Ovary (tissue), 9 donors: Measurements from ENCODE around the gene HYAL4. TPM values are rescaled to one million over a fixed set of nuclear protein-coding genes. Genes with fewer than 3 reads are reported as not detected.
"Not testable (repeated sequence)": the region's sequence is repeated elsewhere in the genome, so short reads cannot be mapped to it uniquely, and the experiment has no call there.

Source experiments
- DNase-seq, 5 donors: peaks; one replicate each; pipeline ENCODE4 v3.0.0-alpha.2; 2019 to 2020
- H3K27ac ChIP-seq, 2 donors: fragments of 200-600 bp; one replicate each; pipeline versions ENCODE4 v1.5.1 to v1.8.0; 2019 to 2022
- H3K27me3 ChIP-seq: fragments of 200-600 bp; one replicate; pipeline ENCODE4 v1.8.0; 2022
- H3K36me3 ChIP-seq: fragments of 200-600 bp; sonication (generic); one replicate; pipeline ENCODE4 v1.5.1; 2019
- H3K4me1 ChIP-seq: one replicate; pipeline ENCODE4 v1.8.1; 2013; ENCODE audit warnings: mild to moderate bottlenecking, moderate library complexity; ENCODE audit not compliant: insufficient read depth
- H3K4me3 ChIP-seq: fragments of 200-600 bp; sonication (generic); one replicate; pipeline ENCODE4 v1.5.1; 2017
- H3K9me3 ChIP-seq, 2 donors: fragments of 200-600 bp in 1 of 2; sonication (generic) in 1 of 2; one replicate each; pipeline versions ENCODE4 v1.5.1 to v1.8.1; 2013 to 2019; ENCODE audit warnings: mild to moderate bottlenecking in 1 of 2, moderate library complexity in 1 of 2
- EP300 ChIP-seq: sonication (generic); formaldehyde crosslinking; IDR thresholded peaks from one replicate; pipeline ENCODE4 v1.6.1; 2017; ENCODE audit warnings: antibody characterized with exemption
- POLR2A ChIP-seq: fragments of 450-650 bp; IDR thresholded peaks from one replicate; pipeline ENCODE4 v1.6.1; 2017; ENCODE audit warnings: antibody characterized with exemption, mild to moderate bottlenecking, moderate library complexity
- WGBS, 3 donors: extraction: QIAGEN DNeasy Blood & Tissue Kit in 1 of 3; methylation state at CpG; one replicate each; pipeline versions ENCODE4 v1.1.5 to v1.1.7; 2013 to 2017; 5-methylcytosine and 5-hydroxymethylcytosine counted together
- intact Hi-C, 4 donors: fragments of 100-400 bp; cut with DNase I; formaldehyde crosslinking; loops; one replicate each; pipeline versions ENCODE4 v1.11.0 to v1.15.1; 2022 to 2023
- polyA plus RNA-seq, 2 donors: library from polyadenylated mRNA; stranded (reverse); fragments of 200-250 nt in 1 of 2; fragments of 350-450 nt in 1 of 2; fragmentation: Illumina TruSeq in 1 of 2; extraction: RNeasy Lipid Tissue Mini Kit (QIAGEN cat#74804) in 1 of 2; gene quantifications; one replicate each; pipeline ENCODE4 v1.2.3, GENCODE V29; 2013 to 2014
- total RNA-seq, 7 donors: library from RNA; depleted of rRNA in 2 of 7; stranded (reverse); fragments of >200 nt in 2 of 7; fragmentation: NEBNext Ultra II Directional in 3 of 7; extraction: Animal tissue kit (Norgen Biotek cat#: 25700) in 3 of 7; gene quantifications; one replicate each; pipeline versions ENCODE4 v1.1.0 to v1.2.4, GENCODE V29; 2016 to 2023
- TF ChIP-seq, protein P1 (sequence below), 3 donors: fragments of 450-650 bp in 2 of 3; fragments of 200-600 bp in 1 of 3; IDR thresholded peaks; one replicate each; pipeline versions ENCODE4 v1.5.1 to v1.8.0; 2016 to 2022; ENCODE audit warnings: antibody characterized with exemption in 3 of 3, mild to moderate bottlenecking in 1 of 3
- donor health status: DM: no; HTN: no; CAD: no; lungs with moderate emphysema.
- donor health status: DM: no; HTN: no; CAD: no.
- donor health status: Bipolar disorder and iron deficiency.
- donor health status: DM: yes; HTN: yes; CAD: no.
- donor health status: DM: no; HTN: no; CAD: no.
- donor health status: DM: yes; HTN: yes; CAD: no.

HYAL4 gene
- total and polyA plus RNA-seq, 9 donors: 0.20 TPM; not detected in 8

DNA sequence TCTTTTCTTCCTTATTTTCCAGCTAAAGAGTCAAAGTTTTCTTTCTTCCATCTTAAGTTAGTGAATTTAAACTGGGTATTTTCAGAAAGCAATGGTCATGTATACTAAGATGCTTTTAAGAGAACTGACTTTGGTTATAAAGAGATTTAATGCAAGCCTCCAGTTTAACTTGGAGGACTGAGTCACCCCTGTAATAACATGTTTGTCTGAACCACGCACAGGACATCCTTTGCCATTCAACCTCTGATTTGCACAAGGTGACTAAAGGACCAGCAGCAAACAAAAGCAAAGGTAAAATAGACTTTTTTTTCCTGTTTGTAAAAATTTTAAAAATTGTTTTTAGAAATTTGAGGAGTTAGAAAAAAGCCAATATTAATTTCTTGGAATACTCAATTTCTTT lies 2.9 kb downstream of the HYAL4 start:
- Histone ChIP-seq H3K27ac (no peak overlapping the region), H3K27me3 (no peaks in the 10 kb centered on the region), H3K4me3 (no peak overlapping the region), H3K36me3 (no peaks in the 10 kb centered on the region), H3K4me1 (no peaks in the 10 kb centered on the region), H3K9me3 (no peaks in the 10 kb centered on the region)
- 86 to 98% (median 88%) methylated on average over 1 of the region's 1 CpG for WGBS, 3 donors
- intact Hi-C loops: no loop called here
- no peak for TF ChIP-seq EP300
- TF ChIP-seq, protein P1, sequence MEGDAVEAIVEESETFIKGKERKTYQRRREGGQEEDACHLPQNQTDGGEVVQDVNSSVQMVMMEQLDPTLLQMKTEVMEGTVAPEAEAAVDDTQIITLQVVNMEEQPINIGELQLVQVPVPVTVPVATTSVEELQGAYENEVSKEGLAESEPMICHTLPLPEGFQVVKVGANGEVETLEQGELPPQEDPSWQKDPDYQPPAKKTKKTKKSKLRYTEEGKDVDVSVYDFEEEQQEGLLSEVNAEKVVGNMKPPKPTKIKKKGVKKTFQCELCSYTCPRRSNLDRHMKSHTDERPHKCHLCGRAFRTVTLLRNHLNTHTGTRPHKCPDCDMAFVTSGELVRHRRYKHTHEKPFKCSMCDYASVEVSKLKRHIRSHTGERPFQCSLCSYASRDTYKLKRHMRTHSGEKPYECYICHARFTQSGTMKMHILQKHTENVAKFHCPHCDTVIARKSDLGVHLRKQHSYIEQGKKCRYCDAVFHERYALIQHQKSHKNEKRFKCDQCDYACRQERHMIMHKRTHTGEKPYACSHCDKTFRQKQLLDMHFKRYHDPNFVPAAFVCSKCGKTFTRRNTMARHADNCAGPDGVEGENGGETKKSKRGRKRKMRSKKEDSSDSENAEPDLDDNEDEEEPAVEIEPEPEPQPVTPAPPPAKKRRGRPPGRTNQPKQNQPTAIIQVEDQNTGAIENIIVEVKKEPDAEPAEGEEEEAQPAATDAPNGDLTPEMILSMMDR (IDR thresholded peaks at IDR 0.05): no peak
- TF ChIP-seq POLR2A: no peak
- DNase-seq: no peak

DNA sequence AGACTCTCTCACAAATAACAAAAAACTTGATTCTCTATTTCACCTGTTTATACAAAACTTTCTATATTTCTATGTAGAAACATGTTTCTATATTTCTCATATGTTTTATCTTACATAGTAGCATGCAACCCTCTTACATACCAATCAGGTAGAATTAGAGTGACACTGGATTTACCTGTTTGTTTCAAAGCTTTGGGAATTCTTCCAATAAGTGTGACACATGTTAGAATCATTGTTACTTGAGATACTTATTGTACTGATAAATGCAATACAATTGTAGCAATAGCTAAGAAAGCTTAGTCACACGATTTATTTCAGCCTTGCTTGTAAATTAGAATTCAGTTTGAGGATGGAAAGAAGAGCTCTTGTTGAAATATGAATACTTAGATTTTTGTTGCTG lies 4.9 kb downstream of the HYAL4 start:
- H3K4me1 ChIP-seq: no peaks in the 10 kb centered on the region
- no peak overlapping the region for H3K27ac ChIP-seq
- no peaks in the 10 kb centered on the region for H3K9me3 ChIP-seq
- H3K36me3 ChIP-seq: no peaks in the 10 kb centered on the region
- no peak for DNase-seq
- no peaks in the 10 kb centered on the region for H3K27me3 ChIP-seq
- no peak overlapping the region for H3K4me3 ChIP-seq
- TF ChIP-seq EP300 (no peak), POLR2A (no peak)
- TF ChIP-seq, protein P1 (IDR thresholded peaks at IDR 0.05): no peak
- 80 to 85% (median 85%) methylated on average over 1 of the region's 1 CpG for WGBS, 3 donors
- intact Hi-C loops: no loop called here

DNA sequence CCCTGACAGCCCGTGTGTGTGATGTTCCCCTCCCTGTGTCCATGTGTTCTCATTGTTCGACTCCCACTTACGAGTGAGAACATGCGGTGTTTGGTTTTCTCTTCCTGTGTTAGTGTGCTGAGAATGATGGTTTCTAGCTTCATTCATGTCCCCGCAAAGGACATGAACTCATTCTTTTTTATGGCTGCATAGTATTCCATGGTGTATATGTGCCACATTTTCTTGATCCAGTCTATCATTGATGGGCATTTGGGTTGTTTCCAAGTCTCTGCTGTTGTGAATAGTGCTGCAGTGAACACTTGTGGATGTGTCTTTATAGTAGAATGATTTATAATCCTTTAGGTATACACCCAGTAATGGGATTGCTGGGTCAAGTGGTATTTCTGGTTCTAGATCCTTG lies 6.4 kb downstream of the HYAL4 start:
- WGBS, 3 donors: 89 to 91% (median 90%) methylated on average over 5 of the region's 5 CpGs
- intact Hi-C loops: not testable (repeated sequence)

DNA sequence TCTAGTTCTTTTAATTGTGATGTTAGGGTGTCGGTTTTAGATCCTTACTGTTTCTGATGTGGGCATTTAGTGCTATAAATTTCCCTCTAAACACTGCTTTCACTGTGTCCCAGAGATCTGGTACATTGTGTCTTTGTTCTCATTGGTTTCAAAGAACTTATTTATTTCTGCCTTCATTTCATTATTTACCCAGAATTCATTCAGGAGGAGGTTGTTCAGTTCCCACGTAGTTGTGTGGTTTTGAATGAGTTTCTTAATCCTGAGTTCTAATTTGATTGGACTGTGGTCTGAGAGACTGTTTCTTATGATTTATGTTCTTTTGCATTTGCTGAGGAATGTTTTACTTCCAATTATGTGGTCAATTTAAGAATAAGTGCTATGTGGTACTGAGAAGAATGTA lies 9.3 kb downstream of the HYAL4 start:
- H3K9me3 ChIP-seq, intact Hi-C loops, H3K27ac ChIP-seq, DNase-seq, H3K4me3 ChIP-seq, H3K4me1 ChIP-seq, H3K27me3 ChIP-seq, H3K36me3 ChIP-seq: not testable (repeated sequence)
- WGBS, 3 donors: 78 to 90% (median 89%) methylated on average over 2 of the region's 2 CpGs

More for the DNA sequence above, 6.4 kb downstream of the HYAL4 start:
- not testable (repeated sequence) for H3K27ac ChIP-seq, H3K4me3 ChIP-seq, H3K4me1 ChIP-seq, DNase-seq, H3K9me3 ChIP-seq, H3K27me3 ChIP-seq, H3K36me3 ChIP-seq

DNA sequence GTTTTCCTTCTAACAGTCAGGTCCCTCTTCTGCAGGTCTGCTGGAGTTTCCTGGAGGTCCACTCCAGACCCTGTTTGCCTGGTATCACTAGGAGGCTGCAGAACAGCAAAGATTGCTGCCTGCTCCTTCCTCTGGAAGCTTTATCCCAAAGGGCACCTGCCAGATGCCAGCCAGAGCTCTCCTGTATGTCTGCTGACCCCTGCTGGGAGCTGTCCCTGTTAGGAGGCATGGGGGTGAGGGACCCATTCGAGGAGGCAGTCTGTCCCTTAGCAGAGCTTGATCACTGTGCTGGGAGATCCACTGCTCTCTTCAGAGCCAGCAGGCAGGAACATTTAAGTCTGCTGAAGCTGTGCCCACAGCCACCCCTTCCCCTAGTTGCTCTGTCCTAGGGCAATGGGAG lies 11.5 kb downstream of the HYAL4 start:
- H3K4me3 ChIP-seq, H3K9me3 ChIP-seq, H3K27me3 ChIP-seq, H3K36me3 ChIP-seq, intact Hi-C loops, H3K4me1 ChIP-seq, H3K27ac ChIP-seq, DNase-seq: not testable (repeated sequence)
- 64 to 80% (median 75%) methylated on average over 1 of the region's 1 CpG for WGBS, 3 donors

DNA sequence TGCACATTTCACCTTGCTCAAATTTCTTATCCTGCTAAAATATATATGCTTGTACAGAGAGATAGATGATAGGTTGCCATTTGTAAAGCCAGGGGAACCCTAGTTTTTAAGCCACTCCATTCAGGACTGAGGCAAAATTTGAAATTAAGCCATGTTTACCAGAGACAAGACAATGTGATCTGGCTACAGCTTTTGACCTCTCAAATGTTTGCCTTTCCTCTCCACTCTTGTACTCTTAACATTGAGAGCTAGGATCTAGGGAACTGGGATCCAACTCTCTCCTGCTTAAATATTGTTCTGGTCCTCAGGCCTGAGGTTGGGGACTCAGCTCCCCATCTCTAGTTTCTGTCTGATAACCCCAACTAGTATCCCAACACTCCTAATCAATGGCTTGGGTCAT lies 15.9 kb downstream of the HYAL4 start:
- Histone ChIP-seq H3K4me1 (no peaks in the 10 kb centered on the region), H3K36me3 (no peaks in the 10 kb centered on the region), H3K4me3 (no peak overlapping the region), H3K9me3 (no peaks in the 10 kb centered on the region), H3K27me3 (no peaks in the 10 kb centered on the region), H3K27ac (no peak overlapping the region)
- intact Hi-C loops: loop anchor here in 2 of 4 donors (10.0 kb wide), 2 partner anchors 66 to 176 kb away; no protein-coding TSS in a partner anchor
- DNase-seq: no peak
- no peak for TF ChIP-seq POLR2A
- TF ChIP-seq, protein P1 (IDR thresholded peaks at IDR 0.05): no peak
- TF ChIP-seq EP300: no peak
